Ishikawa (cell line): ENCODE data around the gene GAS7.

Source experiments
- CEBPB ChIP-seq: IDR thresholded peaks from 2 replicates; pipeline ENCODE4 v1.6.1; 2012
- EP300 ChIP-seq: IDR thresholded peaks from 2 replicates; pipeline ENCODE4 v1.6.1; 2012; ENCODE audit warnings: borderline replicate concordance
- FOXM1 ChIP-seq: IDR thresholded peaks from 2 replicates; pipeline ENCODE4 v1.6.1; 2012; ENCODE audit warnings: low read depth, borderline replicate concordance
- NFIC ChIP-seq: IDR thresholded peaks from 2 replicates; pipeline ENCODE4 v1.6.1; 2012
- RAD21 ChIP-seq: IDR thresholded peaks from 2 replicates; pipeline ENCODE4 v1.6.1; 2012; ENCODE audit warnings: low read depth
- TAF1 ChIP-seq: IDR thresholded peaks from 2 replicates; pipeline ENCODE4 v1.6.1; 2012; ENCODE audit warnings: low read depth, mild to moderate bottlenecking
- TCF12 ChIP-seq: IDR thresholded peaks from 2 replicates; pipeline ENCODE4 v1.6.1; 2012; ENCODE audit warnings: low read depth
- TEAD4 ChIP-seq: IDR thresholded peaks from 2 replicates; pipeline ENCODE4 v1.6.1; 2012
- USF1 ChIP-seq: IDR thresholded peaks from 2 replicates; pipeline ENCODE4 v1.6.1; 2012
- YY1 ChIP-seq: IDR thresholded peaks from 2 replicates; pipeline ENCODE4 v1.6.1; 2012; ENCODE audit warnings: low read depth
- ZBTB7A ChIP-seq: IDR thresholded peaks from 2 replicates; pipeline ENCODE4 v1.6.1; 2012; ENCODE audit warnings: low read depth
- TF ChIP-seq, protein P1 (sequence below): IDR thresholded peaks from 2 replicates; pipeline ENCODE4 v1.6.1; 2012; ENCODE audit warnings: low read depth, mild to moderate bottlenecking
- TF ChIP-seq, protein P2 (sequence below): IDR thresholded peaks from 2 replicates; pipeline ENCODE4 v1.6.1; 2012

GRCh38 chr17:10156599-10156947, 41.8 kb downstream of the GAS7 start:
- TF ChIP-seq TAF1 (no peak), FOXM1 (no peak), TEAD4 (no peak), NFIC (no peak), ZBTB7A (no peak), EP300 (no peak), YY1 (no peak), USF1 (no peak), TCF12 (no peak), CEBPB (no peak), RAD21 (no peak)
- TF ChIP-seq, protein P1, sequence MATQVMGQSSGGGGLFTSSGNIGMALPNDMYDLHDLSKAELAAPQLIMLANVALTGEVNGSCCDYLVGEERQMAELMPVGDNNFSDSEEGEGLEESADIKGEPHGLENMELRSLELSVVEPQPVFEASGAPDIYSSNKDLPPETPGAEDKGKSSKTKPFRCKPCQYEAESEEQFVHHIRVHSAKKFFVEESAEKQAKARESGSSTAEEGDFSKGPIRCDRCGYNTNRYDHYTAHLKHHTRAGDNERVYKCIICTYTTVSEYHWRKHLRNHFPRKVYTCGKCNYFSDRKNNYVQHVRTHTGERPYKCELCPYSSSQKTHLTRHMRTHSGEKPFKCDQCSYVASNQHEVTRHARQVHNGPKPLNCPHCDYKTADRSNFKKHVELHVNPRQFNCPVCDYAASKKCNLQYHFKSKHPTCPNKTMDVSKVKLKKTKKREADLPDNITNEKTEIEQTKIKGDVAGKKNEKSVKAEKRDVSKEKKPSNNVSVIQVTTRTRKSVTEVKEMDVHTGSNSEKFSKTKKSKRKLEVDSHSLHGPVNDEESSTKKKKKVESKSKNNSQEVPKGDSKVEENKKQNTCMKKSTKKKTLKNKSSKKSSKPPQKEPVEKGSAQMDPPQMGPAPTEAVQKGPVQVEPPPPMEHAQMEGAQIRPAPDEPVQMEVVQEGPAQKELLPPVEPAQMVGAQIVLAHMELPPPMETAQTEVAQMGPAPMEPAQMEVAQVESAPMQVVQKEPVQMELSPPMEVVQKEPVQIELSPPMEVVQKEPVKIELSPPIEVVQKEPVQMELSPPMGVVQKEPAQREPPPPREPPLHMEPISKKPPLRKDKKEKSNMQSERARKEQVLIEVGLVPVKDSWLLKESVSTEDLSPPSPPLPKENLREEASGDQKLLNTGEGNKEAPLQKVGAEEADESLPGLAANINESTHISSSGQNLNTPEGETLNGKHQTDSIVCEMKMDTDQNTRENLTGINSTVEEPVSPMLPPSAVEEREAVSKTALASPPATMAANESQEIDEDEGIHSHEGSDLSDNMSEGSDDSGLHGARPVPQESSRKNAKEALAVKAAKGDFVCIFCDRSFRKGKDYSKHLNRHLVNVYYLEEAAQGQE: no peak
- TF ChIP-seq, protein P2, sequence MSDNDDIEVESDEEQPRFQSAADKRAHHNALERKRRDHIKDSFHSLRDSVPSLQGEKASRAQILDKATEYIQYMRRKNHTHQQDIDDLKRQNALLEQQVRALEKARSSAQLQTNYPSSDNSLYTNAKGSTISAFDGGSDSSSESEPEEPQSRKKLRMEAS: no peak
